ENCODE data around the gene TBCE.

The TBCE gene

GRCh38 chr1:235399661-235400060 lies 32.4 kb downstream of the TBCE start:
- Histone ChIP-seq H3K18ac (ENCODE audit: low read length) (no peak overlapping the region), H3K36me3 (ENCODE audit: control insufficient read depth in 1 of 2, insufficient read depth in 2 of 2, low read length in 2 of 2) (peaks cover 0 to 2% of the 10 kb centered on the region in 2 experiments), H3K9ac (ENCODE audit: low read length) (no peak overlapping the region), H3K27me3 (ENCODE audit: insufficient read depth, low read length) (no peaks in the 10 kb centered on the region), H3K79me2 (ENCODE audit: control insufficient read depth, insufficient read depth, low read length, poor library complexity) (no peaks in the 10 kb centered on the region), H2AFZ (ENCODE audit: insufficient read depth, low read length, poor library complexity) (no peak overlapping the region), H3K4me2 (ENCODE audit: low read length) (no peak overlapping the region), H3K27ac (ENCODE audit: low read depth, low read length) (no peak overlapping the region), H2AK5ac (ENCODE audit: low read length) (no peak overlapping the region), H4K91ac (ENCODE audit: low read depth, low read length) (peak overlapping the region; percentile 66), H3K9me3 (ENCODE audit: insufficient read depth, low read depth, low read length) (no peaks in the 10 kb centered on the region), H3K4me3 (ENCODE audit: low read depth, low read length) (no peak overlapping the region), H4K12ac (ENCODE audit: low read depth, low read length) (no peak overlapping the region), H2BK12ac (ENCODE audit: low read length) (no peak overlapping the region), H2BK120ac (ENCODE audit: insufficient read depth, low read length, poor library complexity) (peak overlapping the region; percentile 29), H2BK5ac (ENCODE audit: low read depth, low read length, poor library complexity) (peak overlapping the region; percentile 22), H3K14ac (ENCODE audit: low read length) (peak overlapping the region; percentile 27), H3K79me1 (ENCODE audit: low read length) (peaks cover 16% of the 10 kb centered on the region), H3K23ac (ENCODE audit: low read length) (no peak overlapping the region), H3K4me1 (ENCODE audit: control insufficient read depth in 1 of 2, insufficient read depth in 2 of 2, low read length in 2 of 2) (peaks cover 11% of the 10 kb centered on the region in 2 experiments), H3K4ac (ENCODE audit: low read depth, low read length) (peak overlapping the region; percentile 4), H4K8ac (ENCODE audit: low read depth, low read length) (no peak overlapping the region)
- no peak for DNase-seq
- no CpG with 5 or more reads among the region's 6 CpGs for WGBS (ENCODE audit: extremely low coverage, insufficient coverage, insufficient read length)

GRCh38 chr1:235401251-235401650 lies 34.0 kb downstream of the TBCE start:
- H3K4me2 ChIP-seq (ENCODE audit: low read length), result no peak overlapping the region
- no CpG with 5 or more reads among the region's 4 CpGs for WGBS (ENCODE audit: extremely low coverage, insufficient coverage, insufficient read length)
- H3K79me2 ChIP-seq (ENCODE audit: control insufficient read depth, insufficient read depth, low read length, poor library complexity), result no peaks in the 10 kb centered on the region

DNA sequence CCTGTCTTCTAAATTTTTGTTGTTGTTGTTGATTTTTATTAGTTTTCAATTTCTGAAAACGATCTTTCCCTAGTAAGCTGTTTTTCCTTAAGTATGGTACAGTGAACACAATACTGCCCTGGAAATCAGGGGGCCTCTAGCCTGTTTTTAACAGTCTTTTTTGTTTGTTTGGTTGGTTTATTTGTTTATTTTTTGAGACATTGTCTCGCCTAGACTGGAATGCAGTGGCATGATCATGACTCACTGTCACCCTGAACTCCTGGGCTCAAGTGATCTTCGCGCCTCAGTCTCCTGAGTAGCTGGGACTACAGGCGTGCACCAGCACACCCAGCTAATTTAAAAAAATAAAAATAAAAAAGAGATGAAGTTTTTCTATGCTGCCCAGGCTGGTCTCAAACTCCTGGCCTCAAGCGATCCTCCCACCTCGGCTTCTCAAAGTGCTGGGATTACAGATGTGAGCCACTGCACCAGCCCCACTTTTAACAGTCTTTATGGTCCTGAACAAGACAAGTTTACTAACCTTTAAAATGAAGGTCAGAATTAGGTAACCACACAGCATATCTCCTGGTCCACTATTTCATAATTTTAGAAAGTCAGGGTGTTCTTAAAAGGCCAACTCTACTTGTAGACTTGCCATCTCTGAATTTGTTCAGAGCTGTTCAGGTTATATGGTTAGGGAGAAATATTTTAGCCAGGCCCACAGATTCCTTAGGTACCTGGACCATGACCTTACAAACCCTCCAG lies 35.4 kb downstream of the TBCE start:
- Histone ChIP-seq H3K4me2 (ENCODE audit: low read length) (no peak overlapping the region), H3K4ac (ENCODE audit: low read depth, low read length) (no peak overlapping the region), H2AK5ac (ENCODE audit: low read length) (peak overlapping the region; percentile 46), H2BK5ac (ENCODE audit: low read depth, low read length, poor library complexity) (peak overlapping the region; percentile 31), H3K79me1 (ENCODE audit: low read length) (peaks cover 13% of the 10 kb centered on the region), H3K9me3 (ENCODE audit: insufficient read depth, low read depth, low read length) (no peaks in the 10 kb centered on the region), H4K91ac (ENCODE audit: low read depth, low read length) (peak overlapping the region; percentile 73), H4K8ac (ENCODE audit: low read depth, low read length) (no peak overlapping the region), H2BK120ac (ENCODE audit: insufficient read depth, low read length, poor library complexity) (peak overlapping the region; percentile 72), H3K27ac (ENCODE audit: low read depth, low read length) (peak overlapping the region; percentile 40), H3K4me1 (ENCODE audit: control insufficient read depth in 1 of 2, insufficient read depth in 2 of 2, low read length in 2 of 2) (peaks cover 8 to 9% of the 10 kb centered on the region in 2 experiments), H3K23ac (ENCODE audit: low read length) (no peak overlapping the region), H3K27me3 (ENCODE audit: insufficient read depth, low read length) (no peaks in the 10 kb centered on the region), H4K12ac (ENCODE audit: low read depth, low read length) (no peak overlapping the region), H3K36me3 (ENCODE audit: control insufficient read depth in 1 of 2, insufficient read depth in 2 of 2, low read length in 2 of 2) (peaks cover 0 to 2% of the 10 kb centered on the region in 2 experiments), H3K18ac (ENCODE audit: low read length) (no peak overlapping the region), H3K9ac (ENCODE audit: low read length) (no peak overlapping the region), H3K4me3 (ENCODE audit: low read depth, low read length) (no peak overlapping the region), H2AFZ (ENCODE audit: insufficient read depth, low read length, poor library complexity) (no peak overlapping the region), H2BK12ac (ENCODE audit: low read length) (no peak overlapping the region), H3K79me2 (ENCODE audit: control insufficient read depth, insufficient read depth, low read length, poor library complexity) (no peaks in the 10 kb centered on the region), H3K14ac (ENCODE audit: low read length) (no peak overlapping the region)
- no CpG with 5 or more reads among the region's 7 CpGs for WGBS (ENCODE audit: extremely low coverage, insufficient coverage, insufficient read length)
- DNase-seq, result peak; percentile 14 to 64

More at GRCh38 chr1:235401251-235401650, 34.0 kb downstream of the TBCE start:
- Histone ChIP-seq H3K27ac (ENCODE audit: low read depth, low read length) (peak overlapping the region; percentile 33), H3K4ac (ENCODE audit: low read depth, low read length) (no peak overlapping the region), H2BK12ac (ENCODE audit: low read length) (no peak overlapping the region), H3K9me3 (ENCODE audit: insufficient read depth, low read depth, low read length) (no peaks in the 10 kb centered on the region), H4K8ac (ENCODE audit: low read depth, low read length) (no peak overlapping the region), H3K23ac (ENCODE audit: low read length) (no peak overlapping the region), H2BK5ac (ENCODE audit: low read depth, low read length, poor library complexity) (no peak overlapping the region), H3K36me3 (ENCODE audit: control insufficient read depth in 1 of 2, insufficient read depth in 2 of 2, low read length in 2 of 2) (peaks cover 0 to 2% of the 10 kb centered on the region in 2 experiments), H4K12ac (ENCODE audit: low read depth, low read length) (no peak overlapping the region), H3K14ac (ENCODE audit: low read length) (no peak overlapping the region), H3K9ac (ENCODE audit: low read length) (no peak overlapping the region), H3K18ac (ENCODE audit: low read length) (no peak overlapping the region), H4K91ac (ENCODE audit: low read depth, low read length) (peak overlapping the region; percentile 24), H3K79me1 (ENCODE audit: low read length) (peaks cover 16% of the 10 kb centered on the region), H2BK120ac (ENCODE audit: insufficient read depth, low read length, poor library complexity) (peak overlapping the region; percentile 46), H3K27me3 (ENCODE audit: insufficient read depth, low read length) (no peaks in the 10 kb centered on the region), H3K4me1 (ENCODE audit: control insufficient read depth in 1 of 2, insufficient read depth in 2 of 2, low read length in 2 of 2) (peaks cover 11% of the 10 kb centered on the region in 2 experiments), H2AFZ (ENCODE audit: insufficient read depth, low read length, poor library complexity) (no peak overlapping the region), H3K4me3 (ENCODE audit: low read depth, low read length) (no peak overlapping the region), H2AK5ac (ENCODE audit: low read length) (no peak overlapping the region)
- no peak for DNase-seq

- Histone ChIP-seq H3K14ac (ENCODE audit: low read length) (no peak overlapping the region), H3K79me1 (ENCODE audit: low read length) (peaks cover 8% of the 10 kb centered on the region), H3K18ac (ENCODE audit: low read length) (no peak overlapping the region), H3K27me3 (ENCODE audit: insufficient read depth, low read length) (no peaks in the 10 kb centered on the region), H4K8ac (ENCODE audit: low read depth, low read length) (no peak overlapping the region), H3K4me3 (ENCODE audit: low read depth, low read length) (no peak overlapping the region), H3K9ac (ENCODE audit: low read length) (no peak overlapping the region), H3K23ac (ENCODE audit: low read length) (no peak overlapping the region), H4K91ac (ENCODE audit: low read depth, low read length) (no peak overlapping the region), H2AK5ac (ENCODE audit: low read length) (no peak overlapping the region), H3K4ac (ENCODE audit: low read depth, low read length) (no peak overlapping the region), H2AFZ (ENCODE audit: insufficient read depth, low read length, poor library complexity) (no peak overlapping the region), H3K79me2 (ENCODE audit: control insufficient read depth, insufficient read depth, low read length, poor library complexity) (no peaks in the 10 kb centered on the region), H3K4me1 (ENCODE audit: control insufficient read depth in 1 of 2, insufficient read depth in 2 of 2, low read length in 2 of 2) (peaks cover 8 to 9% of the 10 kb centered on the region in 2 experiments), H3K36me3 (ENCODE audit: control insufficient read depth in 1 of 2, insufficient read depth in 2 of 2, low read length in 2 of 2) (peaks cover 0 to 2% of the 10 kb centered on the region in 2 experiments), H2BK120ac (ENCODE audit: insufficient read depth, low read length, poor library complexity) (no peak overlapping the region), H2BK5ac (ENCODE audit: low read depth, low read length, poor library complexity) (no peak overlapping the region), H3K27ac (ENCODE audit: low read depth, low read length) (no peak overlapping the region), H2BK12ac (ENCODE audit: low read length) (no peak overlapping the region), H4K12ac (ENCODE audit: low read depth, low read length) (no peak overlapping the region), H3K4me2 (ENCODE audit: low read length) (no peak overlapping the region), H3K9me3 (ENCODE audit: insufficient read depth, low read depth, low read length) (no peaks in the 10 kb centered on the region)
- peak; percentile 37 to 79 for DNase-seq
- no CpG with 5 or more reads among the region's 1 CpG for WGBS (ENCODE audit: extremely low coverage, insufficient coverage, insufficient read length)
These were observed 36.4 kb downstream of the TBCE start for GRCh38 chr1:235403593-235403992.
